ENCODE data around the gene RAPGEF3.

The RAPGEF3 gene

GRCh38 chr12:47747596-47748506, 10.8 kb downstream of the RAPGEF3 start:
- TF ChIP-seq, protein P1, sequence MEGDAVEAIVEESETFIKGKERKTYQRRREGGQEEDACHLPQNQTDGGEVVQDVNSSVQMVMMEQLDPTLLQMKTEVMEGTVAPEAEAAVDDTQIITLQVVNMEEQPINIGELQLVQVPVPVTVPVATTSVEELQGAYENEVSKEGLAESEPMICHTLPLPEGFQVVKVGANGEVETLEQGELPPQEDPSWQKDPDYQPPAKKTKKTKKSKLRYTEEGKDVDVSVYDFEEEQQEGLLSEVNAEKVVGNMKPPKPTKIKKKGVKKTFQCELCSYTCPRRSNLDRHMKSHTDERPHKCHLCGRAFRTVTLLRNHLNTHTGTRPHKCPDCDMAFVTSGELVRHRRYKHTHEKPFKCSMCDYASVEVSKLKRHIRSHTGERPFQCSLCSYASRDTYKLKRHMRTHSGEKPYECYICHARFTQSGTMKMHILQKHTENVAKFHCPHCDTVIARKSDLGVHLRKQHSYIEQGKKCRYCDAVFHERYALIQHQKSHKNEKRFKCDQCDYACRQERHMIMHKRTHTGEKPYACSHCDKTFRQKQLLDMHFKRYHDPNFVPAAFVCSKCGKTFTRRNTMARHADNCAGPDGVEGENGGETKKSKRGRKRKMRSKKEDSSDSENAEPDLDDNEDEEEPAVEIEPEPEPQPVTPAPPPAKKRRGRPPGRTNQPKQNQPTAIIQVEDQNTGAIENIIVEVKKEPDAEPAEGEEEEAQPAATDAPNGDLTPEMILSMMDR (IDR thresholded peaks at IDR 0.05; ENCODE audit: unreplicated experiment in 3 of 3) = no peak
- H3K4me3 Mint-ChIP-seq = no peak overlapping the region
- H3K27ac Mint-ChIP-seq = no peak overlapping the region
- peaks cover 15% of the 10 kb centered on the region for H3K27me3 Mint-ChIP-seq (ENCODE audit: low read depth)
- H3K4me1 Mint-ChIP-seq = peaks cover 17% of the 10 kb centered on the region
- peaks cover 16% of the 10 kb centered on the region for H3K36me3 Mint-ChIP-seq (ENCODE audit: low read depth)
- no peaks in the 10 kb centered on the region for H3K9me3 Mint-ChIP-seq

DNA sequence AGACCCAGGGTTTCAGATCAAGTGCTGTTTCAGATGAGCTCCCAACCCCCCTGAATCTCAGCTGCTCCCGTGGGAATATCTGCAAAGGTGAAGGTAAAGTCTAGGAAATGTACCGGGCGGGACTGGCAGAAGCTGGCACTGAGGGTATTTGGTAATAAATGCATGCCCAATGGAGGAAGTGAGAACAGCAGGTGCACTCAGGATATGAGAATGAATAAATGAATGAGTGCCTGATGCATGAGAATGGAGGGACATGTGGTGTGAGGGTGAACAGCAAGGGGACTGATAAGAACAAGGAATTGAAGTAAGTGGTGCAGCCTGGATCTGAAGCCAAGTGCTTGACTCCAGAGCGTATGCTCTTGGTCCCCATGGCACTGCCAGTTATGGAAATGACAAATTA, 11.6 kb downstream of the RAPGEF3 start:
- TF ChIP-seq, protein P1 (IDR thresholded peaks at IDR 0.05; ENCODE audit: unreplicated experiment in 3 of 3) = no peak
- H3K27me3 Mint-ChIP-seq (ENCODE audit: low read depth) = peaks cover 15% of the 10 kb centered on the region
- H3K4me1 Mint-ChIP-seq = peaks cover 17% of the 10 kb centered on the region
- H3K9me3 Mint-ChIP-seq = no peaks in the 10 kb centered on the region
- peaks cover 16% of the 10 kb centered on the region for H3K36me3 Mint-ChIP-seq (ENCODE audit: low read depth)
- no peak overlapping the region for H3K4me3 Mint-ChIP-seq
- no peak overlapping the region for H3K27ac Mint-ChIP-seq

DNA sequence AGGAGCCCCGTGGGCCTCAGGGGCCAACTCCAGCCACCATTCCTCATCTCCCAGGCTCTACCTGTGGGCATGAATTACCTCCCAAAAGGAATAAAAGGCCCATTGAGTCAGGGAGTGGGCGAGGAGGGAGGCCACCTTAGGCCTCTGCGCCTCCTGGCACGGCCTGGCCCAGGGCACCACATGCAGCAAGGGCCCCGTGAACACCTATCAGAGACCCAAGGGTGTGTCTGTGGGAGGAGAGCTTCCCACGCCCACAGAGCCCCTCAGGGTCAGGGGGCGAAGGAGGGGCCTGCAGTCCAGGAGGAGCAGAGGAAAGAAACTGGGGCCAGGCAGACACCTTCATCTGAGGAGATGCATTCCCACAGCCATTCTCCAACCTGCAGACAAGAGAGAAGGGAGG, 12.2 kb downstream of the RAPGEF3 start:
- H3K4me1 Mint-ChIP-seq = peaks cover 18% of the 10 kb centered on the region
- peaks cover 16% of the 10 kb centered on the region for H3K36me3 Mint-ChIP-seq (ENCODE audit: low read depth)
- H3K27ac Mint-ChIP-seq = no peak overlapping the region
- TF ChIP-seq, protein P1 (IDR thresholded peaks at IDR 0.05; ENCODE audit: unreplicated experiment in 3 of 3) = no peak
- H3K4me3 Mint-ChIP-seq = no peak overlapping the region
- H3K9me3 Mint-ChIP-seq = no peaks in the 10 kb centered on the region
- peaks cover 15% of the 10 kb centered on the region for H3K27me3 Mint-ChIP-seq (ENCODE audit: low read depth)

DNA sequence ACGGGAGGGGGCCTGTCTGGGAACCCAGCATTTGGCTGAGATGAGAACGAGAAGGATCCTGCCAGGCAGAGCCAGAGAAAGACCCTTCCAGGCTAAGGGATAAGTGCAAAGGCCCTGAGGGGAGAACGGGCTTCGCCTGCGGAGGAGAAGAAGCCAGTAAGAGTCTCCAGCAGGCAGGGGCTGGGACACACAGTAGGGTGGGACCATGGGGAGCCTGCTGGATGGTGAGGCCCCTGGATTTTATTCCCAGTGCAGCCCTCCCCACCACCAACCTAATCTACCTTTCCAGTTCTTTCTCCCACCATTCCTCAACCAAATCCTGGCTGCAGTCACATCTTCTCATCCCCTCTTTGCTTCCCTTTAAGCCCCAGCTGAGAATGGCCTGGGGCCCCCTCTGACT, 12.6 kb downstream of the RAPGEF3 start:
- Mint-ChIP-seq H3K27me3 (ENCODE audit: low read depth) (peaks cover 15% of the 10 kb centered on the region), H3K4me1 (peaks cover 23% of the 10 kb centered on the region), H3K9me3 (no peaks in the 10 kb centered on the region), H3K27ac (peak overlapping the region in 2 of 3 experiments; percentile 19 to 76), H3K36me3 (ENCODE audit: low read depth) (peaks cover 16% of the 10 kb centered on the region), H3K4me3 (no peak overlapping the region)
- TF ChIP-seq, protein P1 (IDR thresholded peaks at IDR 0.05; ENCODE audit: unreplicated experiment in 3 of 3) = no peak

DNA sequence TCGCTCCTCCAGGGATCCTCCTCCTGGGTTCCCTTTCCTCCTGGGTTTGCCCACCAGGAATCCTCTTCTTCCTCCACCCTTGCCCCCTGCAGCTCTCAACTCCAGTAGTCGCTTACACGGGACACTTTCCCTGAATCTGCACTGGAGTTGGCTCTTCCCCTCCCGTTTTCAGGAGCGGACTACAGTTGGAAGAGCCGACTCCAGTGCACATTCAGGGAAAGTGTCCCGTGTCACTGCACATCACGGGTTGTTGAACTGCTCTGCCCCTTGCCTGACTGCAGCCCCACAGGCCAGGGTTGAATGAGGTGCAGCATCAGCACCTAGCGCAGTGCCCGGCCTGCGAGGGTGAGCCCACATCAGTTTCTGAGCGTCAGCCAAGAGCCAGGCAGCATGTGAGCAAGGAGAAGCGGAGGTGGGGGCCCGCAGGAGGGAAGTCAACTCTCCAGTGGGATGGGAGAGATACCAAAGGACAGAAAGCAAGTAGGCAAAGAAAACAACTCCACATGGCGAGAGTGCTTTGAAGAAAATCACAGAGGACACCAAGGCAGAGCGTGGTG, 13.1 kb downstream of the RAPGEF3 start:
- TF ChIP-seq, protein P1 (IDR thresholded peaks at IDR 0.05; ENCODE audit: unreplicated experiment in 3 of 3) = no peak
- H3K9me3 Mint-ChIP-seq = no peaks in the 10 kb centered on the region
- H3K27me3 Mint-ChIP-seq (ENCODE audit: low read depth) = peaks cover 15% of the 10 kb centered on the region
- H3K27ac Mint-ChIP-seq = peak overlapping the region in 2 of 3 experiments; percentile 19 to 76
- no peak overlapping the region for H3K4me3 Mint-ChIP-seq
- H3K4me1 Mint-ChIP-seq = peaks cover 24% of the 10 kb centered on the region
- peaks cover 16% of the 10 kb centered on the region for H3K36me3 Mint-ChIP-seq (ENCODE audit: low read depth)
